ENCODE results near the gene TH.

The TH gene

DNA sequence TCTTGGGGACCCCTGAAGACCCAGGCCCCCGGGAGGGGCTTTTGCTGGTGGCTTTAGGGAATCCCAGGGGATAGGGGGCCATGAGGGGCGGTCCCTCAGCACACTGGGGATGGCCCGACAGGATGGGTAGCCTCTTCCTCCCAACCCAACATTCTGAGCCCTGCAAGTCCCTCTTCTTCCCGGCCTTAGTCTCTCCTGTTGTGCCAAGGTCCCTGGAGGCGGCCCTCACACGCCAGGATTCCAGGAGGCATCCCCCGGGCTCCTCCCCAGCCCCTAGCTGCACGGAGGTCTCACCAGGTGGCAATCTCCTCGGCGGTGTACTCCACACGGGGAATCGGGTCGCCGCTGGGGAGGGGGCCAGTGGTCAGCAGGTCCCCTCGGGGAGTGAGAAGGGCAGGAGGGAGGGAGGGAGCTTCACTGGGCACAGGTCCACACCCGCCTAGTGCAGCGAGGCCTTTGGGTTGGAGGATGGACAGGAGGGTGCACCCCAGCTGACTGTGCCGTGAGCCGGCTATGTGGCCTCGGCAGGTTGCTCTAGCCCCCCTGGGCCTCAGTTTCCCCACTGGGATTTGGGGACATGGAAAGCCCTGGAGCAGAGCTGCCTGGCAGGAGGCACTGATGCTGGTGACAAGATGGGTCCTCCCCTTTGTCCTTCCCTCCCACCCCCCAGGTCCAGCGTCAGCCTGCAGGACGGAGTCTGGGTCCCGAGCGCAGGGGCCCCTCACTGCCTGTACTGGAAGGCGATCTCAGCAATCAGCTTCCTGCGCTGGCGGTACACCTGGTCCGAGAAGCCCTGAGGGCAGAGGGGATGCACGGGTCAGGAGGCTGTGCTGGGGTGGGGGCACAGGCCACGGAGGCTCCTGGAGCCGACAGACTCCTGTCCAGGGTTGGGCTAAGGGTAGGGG, 4.2 kb downstream of the TH start:
- Histone ChIP-seq H3K9me3 (ENCODE audit: control insufficient read depth, low read length) (no peaks in the 10 kb centered on the region), H3K27me3 (replicated peaks; ENCODE audit: control insufficient read depth, insufficient read depth, low read length, poor library complexity, severe bottlenecking) (no peaks in the 10 kb centered on the region), H3K4me1 (ENCODE audit: control insufficient read depth, insufficient read depth, low read length, poor library complexity, severe bottlenecking) (no peaks in the 10 kb centered on the region), H3K27ac (ENCODE audit: insufficient read depth, low read length, poor library complexity, severe bottlenecking) (no peak overlapping the region), H3K36me3 (ENCODE audit: control insufficient read depth, insufficient read depth, low read length) (no peaks in the 10 kb centered on the region), H3K4me3 (ENCODE audit: insufficient read depth, low read depth, low read length, poor library complexity, severe bottlenecking) (no peak overlapping the region)
- DNase-seq = no peak

- Histone ChIP-seq H3K4me3 (ENCODE audit: insufficient read depth, low read depth, low read length, poor library complexity, severe bottlenecking) (no peak overlapping the region), H3K36me3 (ENCODE audit: control insufficient read depth, insufficient read depth, low read length) (no peaks in the 10 kb centered on the region), H3K4me1 (ENCODE audit: control insufficient read depth, insufficient read depth, low read length, poor library complexity, severe bottlenecking) (no peaks in the 10 kb centered on the region), H3K27me3 (replicated peaks; ENCODE audit: control insufficient read depth, insufficient read depth, low read length, poor library complexity, severe bottlenecking) (no peaks in the 10 kb centered on the region), H3K9me3 (ENCODE audit: control insufficient read depth, low read length) (no peaks in the 10 kb centered on the region), H3K27ac (ENCODE audit: insufficient read depth, low read length, poor library complexity, severe bottlenecking) (no peak overlapping the region)
- DNase-seq = no peak
These were observed 5.3 kb downstream of the TH start for GRCh38 chr11:2166091-2166851.

GRCh38 chr11:2165571-2165970, 6.0 kb downstream of the TH start:
- Histone ChIP-seq H3K4me3 (ENCODE audit: insufficient read depth, low read depth, low read length, poor library complexity, severe bottlenecking) (no peak overlapping the region), H3K9me3 (ENCODE audit: control insufficient read depth, low read length) (no peaks in the 10 kb centered on the region), H3K27ac (ENCODE audit: insufficient read depth, low read length, poor library complexity, severe bottlenecking) (no peak overlapping the region), H3K27me3 (replicated peaks; ENCODE audit: control insufficient read depth, insufficient read depth, low read length, poor library complexity, severe bottlenecking) (no peaks in the 10 kb centered on the region), H3K4me1 (ENCODE audit: control insufficient read depth, insufficient read depth, low read length, poor library complexity, severe bottlenecking) (no peaks in the 10 kb centered on the region), H3K36me3 (ENCODE audit: control insufficient read depth, insufficient read depth, low read length) (no peaks in the 10 kb centered on the region)
- no peak for DNase-seq

DNA sequence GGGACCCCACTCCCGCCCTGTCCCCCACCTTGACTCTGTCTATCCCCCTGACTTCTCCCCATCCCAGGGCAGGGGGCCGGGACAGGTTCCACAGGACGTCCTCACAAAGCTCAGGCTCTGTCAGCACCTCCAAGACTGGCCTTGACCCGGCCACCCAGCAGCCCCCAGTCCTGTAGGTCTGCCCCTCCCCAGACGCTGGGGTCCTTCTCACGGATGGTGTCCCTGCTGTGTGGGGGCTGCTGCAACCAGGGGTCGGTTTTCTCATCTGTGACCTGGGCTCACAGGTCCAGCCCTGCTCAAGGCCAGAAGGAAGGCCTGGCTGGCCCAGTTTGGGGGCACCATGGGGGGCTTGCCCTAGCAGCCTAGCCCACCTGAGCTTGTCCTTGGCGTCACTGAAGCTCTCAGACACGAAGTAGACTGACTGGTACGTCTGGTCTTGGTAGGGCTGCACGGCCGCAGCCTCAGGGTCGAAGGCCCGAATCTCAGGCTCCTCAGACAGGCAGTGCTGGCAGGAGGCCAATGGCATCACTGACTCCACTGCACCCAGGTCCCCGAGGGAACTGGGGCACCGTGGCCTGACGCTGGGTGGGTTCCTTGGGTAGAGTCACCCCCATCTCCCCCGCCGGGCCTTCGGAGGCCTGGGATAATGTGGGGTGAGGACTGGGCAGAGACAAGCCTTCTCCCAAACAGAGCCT, 6.6 kb downstream of the TH start:
- no peaks in the 10 kb centered on the region for H3K9me3 ChIP-seq (ENCODE audit: control insufficient read depth, low read length)
- H3K4me1 ChIP-seq (ENCODE audit: control insufficient read depth, insufficient read depth, low read length, poor library complexity, severe bottlenecking) = no peaks in the 10 kb centered on the region
- no peaks in the 10 kb centered on the region for H3K36me3 ChIP-seq (ENCODE audit: control insufficient read depth, insufficient read depth, low read length)
- no peak overlapping the region for H3K27ac ChIP-seq (ENCODE audit: insufficient read depth, low read length, poor library complexity, severe bottlenecking)
- H3K27me3 ChIP-seq (replicated peaks; ENCODE audit: control insufficient read depth, insufficient read depth, low read length, poor library complexity, severe bottlenecking) = no peaks in the 10 kb centered on the region
- DNase-seq = no peak
- no peak overlapping the region for H3K4me3 ChIP-seq (ENCODE audit: insufficient read depth, low read depth, low read length, poor library complexity, severe bottlenecking)

DNA sequence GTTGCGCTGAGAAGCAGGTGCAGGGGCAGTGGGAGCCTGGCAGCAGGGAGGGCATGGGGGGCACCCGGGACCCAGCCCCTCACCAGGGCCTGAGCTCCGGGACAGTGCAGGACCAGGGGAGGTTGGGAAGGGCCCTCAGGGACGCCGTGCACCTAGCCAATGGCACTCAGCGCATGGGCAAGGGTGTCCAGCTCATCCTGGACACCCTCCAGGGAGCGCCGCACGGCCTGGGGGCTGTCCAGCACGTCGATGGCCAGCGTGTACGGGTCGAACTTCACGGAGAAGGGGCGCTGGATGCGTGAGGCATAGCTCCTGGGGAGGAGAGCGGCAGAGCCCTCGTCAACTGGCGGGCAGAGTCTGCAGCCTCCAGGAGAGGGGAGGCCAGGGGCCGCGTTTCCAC, 7.5 kb downstream of the TH start:
- Histone ChIP-seq H3K9me3 (ENCODE audit: control insufficient read depth, low read length) (no peaks in the 10 kb centered on the region), H3K4me1 (ENCODE audit: control insufficient read depth, insufficient read depth, low read length, poor library complexity, severe bottlenecking) (no peaks in the 10 kb centered on the region), H3K4me3 (ENCODE audit: insufficient read depth, low read depth, low read length, poor library complexity, severe bottlenecking) (no peak overlapping the region), H3K36me3 (ENCODE audit: control insufficient read depth, insufficient read depth, low read length) (no peaks in the 10 kb centered on the region), H3K27ac (ENCODE audit: insufficient read depth, low read length, poor library complexity, severe bottlenecking) (no peak overlapping the region), H3K27me3 (replicated peaks; ENCODE audit: control insufficient read depth, insufficient read depth, low read length, poor library complexity, severe bottlenecking) (no peaks in the 10 kb centered on the region)
- no peak for DNase-seq

DNA sequence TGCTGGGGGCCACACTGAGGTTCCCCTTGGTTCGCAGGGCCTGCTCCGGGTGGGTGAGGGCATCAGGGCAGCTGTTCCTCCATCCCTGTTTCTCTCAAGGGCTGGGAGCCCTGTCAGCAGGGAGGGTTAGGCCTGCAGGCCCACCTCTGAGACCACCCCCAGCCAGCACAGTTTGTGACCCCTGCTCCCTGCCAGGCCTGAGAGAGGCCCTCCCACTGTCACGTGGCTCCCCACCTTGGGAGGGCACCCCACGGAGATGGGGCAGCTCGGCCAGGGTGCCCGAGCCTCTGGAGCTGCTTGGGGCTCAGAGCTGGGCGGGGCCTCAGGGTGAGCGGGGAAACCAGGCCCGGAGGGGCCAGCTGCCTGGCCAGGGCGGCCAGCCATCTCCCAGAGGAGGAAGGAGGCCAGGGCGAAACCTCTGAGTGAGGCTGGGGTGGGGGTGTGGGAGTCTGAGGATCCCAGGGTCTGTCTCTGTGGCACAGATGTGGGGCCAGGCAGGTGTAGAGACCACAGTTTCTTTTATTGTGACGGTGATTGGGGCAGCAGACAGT, 8.1 kb downstream of the TH start:
- Histone ChIP-seq H3K27me3 (replicated peaks; ENCODE audit: control insufficient read depth, insufficient read depth, low read length, poor library complexity, severe bottlenecking) (no peaks in the 10 kb centered on the region), H3K27ac (ENCODE audit: insufficient read depth, low read length, poor library complexity, severe bottlenecking) (no peak overlapping the region), H3K9me3 (ENCODE audit: control insufficient read depth, low read length) (no peaks in the 10 kb centered on the region), H3K36me3 (ENCODE audit: control insufficient read depth, insufficient read depth, low read length) (no peaks in the 10 kb centered on the region), H3K4me1 (ENCODE audit: control insufficient read depth, insufficient read depth, low read length, poor library complexity, severe bottlenecking) (no peaks in the 10 kb centered on the region), H3K4me3 (ENCODE audit: insufficient read depth, low read depth, low read length, poor library complexity, severe bottlenecking) (no peak overlapping the region)
- DNase-seq = no peak

DNA sequence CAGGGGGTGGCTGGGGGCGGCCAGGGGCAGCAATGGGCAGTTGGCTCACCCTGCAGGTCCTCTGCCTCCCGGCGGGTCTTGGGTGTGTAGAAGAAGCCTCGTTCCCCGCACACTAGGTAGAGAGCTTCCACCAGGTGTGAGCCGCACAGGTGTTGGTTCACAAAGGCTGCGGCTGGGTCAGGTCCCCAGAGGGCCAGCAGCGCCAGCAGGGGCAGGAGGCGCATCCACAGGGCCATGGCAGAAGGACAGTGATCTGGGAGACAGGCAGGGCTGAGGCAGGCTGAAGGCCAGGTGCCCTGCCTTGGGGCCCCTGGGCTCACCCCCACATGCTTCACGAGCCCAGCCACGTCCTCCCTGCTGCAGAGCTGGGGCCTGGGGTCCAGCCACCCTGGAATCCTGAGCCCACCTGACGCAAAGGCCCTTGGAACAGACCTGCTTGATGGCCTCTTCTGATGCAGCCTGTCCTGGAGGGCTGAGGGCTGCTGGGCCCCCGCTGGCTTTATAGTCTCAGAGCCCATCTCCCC, 10.8 kb downstream of the TH start, which contains the start of gene INS:
INS (minus strand) TSS at position 474 of the 524 bp plus-strand sequence; CDS start at position 236, 238 bp downstream.
- H3K4me1 ChIP-seq (ENCODE audit: control insufficient read depth, insufficient read depth, low read length, poor library complexity, severe bottlenecking) = no peaks in the 10 kb centered on the region
- DNase-seq = no peak
- no peak within 1 kb of the TSS for H3K4me3 ChIP-seq (ENCODE audit: insufficient read depth, low read depth, low read length, poor library complexity, severe bottlenecking)
- no peaks in the 10 kb centered on the region for H3K27me3 ChIP-seq (replicated peaks; ENCODE audit: control insufficient read depth, insufficient read depth, low read length, poor library complexity, severe bottlenecking)
- H3K27ac ChIP-seq (ENCODE audit: insufficient read depth, low read length, poor library complexity, severe bottlenecking) = no peak within 1 kb of the TSS
- H3K9me3 ChIP-seq (ENCODE audit: control insufficient read depth, low read length) = no peaks in the 10 kb centered on the region
- H3K36me3 ChIP-seq (ENCODE audit: control insufficient read depth, insufficient read depth, low read length) = no peaks in the 10 kb centered on the region

DNA sequence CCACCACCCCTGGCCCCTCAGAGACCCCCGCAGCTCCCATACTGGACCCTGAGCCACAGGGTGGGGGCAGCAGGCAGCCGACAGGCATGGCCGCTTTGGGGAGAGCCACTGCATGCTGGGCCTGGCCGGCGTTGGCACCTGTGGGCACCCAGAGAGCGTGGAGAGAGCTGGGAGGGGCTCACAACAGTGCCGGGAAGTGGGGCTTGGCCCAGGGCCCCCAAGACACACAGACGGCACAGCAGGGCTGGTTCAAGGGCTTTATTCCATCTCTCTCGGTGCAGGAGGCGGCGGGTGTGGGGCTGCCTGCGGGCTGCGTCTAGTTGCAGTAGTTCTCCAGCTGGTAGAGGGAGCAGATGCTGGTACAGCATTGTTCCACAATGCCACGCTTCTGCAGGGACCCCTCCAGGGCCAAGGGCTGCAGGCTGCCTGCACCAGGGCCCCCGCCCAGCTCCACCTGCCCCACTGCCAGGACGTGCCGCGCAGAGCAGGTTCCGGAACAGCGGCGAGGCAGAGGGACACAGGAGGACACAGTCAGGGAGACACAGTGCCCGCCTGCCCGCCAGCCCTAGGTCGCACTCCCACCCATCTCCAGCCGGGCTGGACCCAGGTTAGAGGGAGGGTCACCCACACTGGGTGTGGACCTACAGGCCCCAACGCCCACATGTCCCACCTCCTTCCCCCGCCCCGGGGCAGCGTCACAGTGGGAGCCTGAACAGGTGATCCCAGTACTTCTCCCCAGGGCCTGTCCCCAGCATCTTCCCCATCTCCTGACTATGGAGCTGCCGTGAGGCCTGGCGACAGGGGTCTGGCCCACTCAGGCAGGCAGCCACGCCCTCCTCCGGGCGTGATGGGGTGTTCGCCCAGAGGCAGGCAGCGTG, 11.8 kb downstream of the TH start:
- Histone ChIP-seq H3K9me3 (ENCODE audit: control insufficient read depth, low read length) (no peaks in the 10 kb centered on the region), H3K27me3 (replicated peaks; ENCODE audit: control insufficient read depth, insufficient read depth, low read length, poor library complexity, severe bottlenecking) (no peaks in the 10 kb centered on the region), H3K4me3 (ENCODE audit: insufficient read depth, low read depth, low read length, poor library complexity, severe bottlenecking) (no peak overlapping the region), H3K36me3 (ENCODE audit: control insufficient read depth, insufficient read depth, low read length) (no peaks in the 10 kb centered on the region), H3K4me1 (ENCODE audit: control insufficient read depth, insufficient read depth, low read length, poor library complexity, severe bottlenecking) (no peaks in the 10 kb centered on the region), H3K27ac (ENCODE audit: insufficient read depth, low read length, poor library complexity, severe bottlenecking) (no peak overlapping the region)
- DNase-seq = no peak

- Histone ChIP-seq H3K27me3 (replicated peaks; ENCODE audit: control insufficient read depth, insufficient read depth, low read length, poor library complexity, severe bottlenecking) (no peaks in the 10 kb centered on the region), H3K36me3 (ENCODE audit: control insufficient read depth, insufficient read depth, low read length) (no peaks in the 10 kb centered on the region), H3K9me3 (ENCODE audit: control insufficient read depth, low read length) (no peaks in the 10 kb centered on the region), H3K27ac (ENCODE audit: insufficient read depth, low read length, poor library complexity, severe bottlenecking) (no peak overlapping the region), H3K4me1 (ENCODE audit: control insufficient read depth, insufficient read depth, low read length, poor library complexity, severe bottlenecking) (no peaks in the 10 kb centered on the region), H3K4me3 (ENCODE audit: insufficient read depth, low read depth, low read length, poor library complexity, severe bottlenecking) (no peak overlapping the region)
- DNase-seq = no peak
These were observed 12.6 kb downstream of the TH start for GRCh38 chr11:2158966-2159365.

Measured in effector memory CD4-positive, alpha-beta T cell (primary cell).